ENCODE results near the gene NMT1. TPM values are rescaled to one million over a fixed set of nuclear protein-coding genes. Genes with fewer than 3 reads are reported as not detected.

The NMT1 gene
- total and polyA plus RNA-seq, 3 experiments from 2014 or later = 82.0 to 198 (median 189) TPM

DNA sequence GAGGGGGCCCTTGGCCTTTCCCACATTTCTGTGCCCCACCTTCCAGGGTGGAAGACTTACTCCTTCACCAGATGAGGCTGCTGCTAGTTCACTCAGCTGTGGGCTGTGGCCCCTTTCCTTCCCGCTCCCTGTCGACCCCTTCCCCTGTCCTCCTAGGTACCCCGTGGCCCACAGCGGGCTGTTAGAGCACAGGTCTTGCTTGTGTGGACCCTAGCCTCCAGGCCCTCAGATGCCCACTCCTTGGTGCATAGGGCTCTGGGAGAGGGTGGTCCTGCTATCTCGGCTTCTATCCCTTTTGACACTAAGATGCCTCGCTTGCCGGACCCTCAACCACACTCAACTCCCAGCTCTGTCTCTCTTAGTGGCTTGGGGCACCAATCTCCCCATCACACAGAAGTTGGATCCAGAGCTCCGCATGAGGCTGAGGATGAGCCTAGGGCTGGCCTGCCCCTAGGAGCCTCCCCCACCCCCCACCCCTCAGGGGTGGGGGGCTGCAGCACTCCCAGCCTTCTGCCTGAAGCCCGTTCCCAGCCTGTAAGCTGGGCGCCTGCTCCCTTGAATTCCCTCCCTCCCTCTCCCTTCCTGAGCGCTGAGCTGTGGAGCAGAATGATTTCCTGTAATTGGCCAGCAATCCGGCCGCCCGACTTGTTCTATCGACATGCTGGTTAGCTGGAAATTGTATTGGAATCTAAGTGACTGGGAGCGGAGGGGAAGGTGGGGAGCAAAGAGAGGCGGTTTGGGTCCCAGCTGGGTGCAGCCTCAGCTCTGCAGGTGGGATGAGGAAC, 40.6 kb upstream of the NMT1 start:
- Mint-ChIP-seq H3K9me3 (no peaks in the 10 kb centered on the region), H3K27me3 (peaks cover 22 to 46% of the 10 kb centered on the region in 2 donors), H3K4me3 (peak overlapping the region in 6 of 7 donors; percentile 55 to 76 (median 63)), H3K4me1 (peaks cover 13 to 21% (median 21%) of the 10 kb centered on the region in 3 donors), H3K27ac (peak overlapping the region in 1 of 8 donors; percentile 25), H3K36me3 (peaks cover 0 to 11% (median 2%) of the 10 kb centered on the region in 3 donors)
- Histone ChIP-seq H3K9me3 (ENCODE audit: low read length) (no peaks in the 10 kb centered on the region), H3K27me3 (ENCODE audit: insufficient read depth, low read length, poor library complexity, severe bottlenecking) (peaks cover 32% of the 10 kb centered on the region), H3K36me3 (ENCODE audit: insufficient read depth, low read length) (no peaks in the 10 kb centered on the region), H3K4me1 (ENCODE audit: insufficient read depth, low read length) (peaks cover 20% of the 10 kb centered on the region), H3K27ac (ENCODE audit: low read depth, low read length) (no peak overlapping the region), H3K4me3 (ENCODE audit: low read length) (no peak overlapping the region)
- ChIA-PET CTCF (interaction anchor here (0.7 to 5.4 kb wide), 15 partner anchors 11 to 246 kb away, joined by 3 to 45 read pairs (median 4); partner anchors contain the start of gene C1QL1), POLR2A (no interaction called here)
- DNase-seq = no peak

DNA sequence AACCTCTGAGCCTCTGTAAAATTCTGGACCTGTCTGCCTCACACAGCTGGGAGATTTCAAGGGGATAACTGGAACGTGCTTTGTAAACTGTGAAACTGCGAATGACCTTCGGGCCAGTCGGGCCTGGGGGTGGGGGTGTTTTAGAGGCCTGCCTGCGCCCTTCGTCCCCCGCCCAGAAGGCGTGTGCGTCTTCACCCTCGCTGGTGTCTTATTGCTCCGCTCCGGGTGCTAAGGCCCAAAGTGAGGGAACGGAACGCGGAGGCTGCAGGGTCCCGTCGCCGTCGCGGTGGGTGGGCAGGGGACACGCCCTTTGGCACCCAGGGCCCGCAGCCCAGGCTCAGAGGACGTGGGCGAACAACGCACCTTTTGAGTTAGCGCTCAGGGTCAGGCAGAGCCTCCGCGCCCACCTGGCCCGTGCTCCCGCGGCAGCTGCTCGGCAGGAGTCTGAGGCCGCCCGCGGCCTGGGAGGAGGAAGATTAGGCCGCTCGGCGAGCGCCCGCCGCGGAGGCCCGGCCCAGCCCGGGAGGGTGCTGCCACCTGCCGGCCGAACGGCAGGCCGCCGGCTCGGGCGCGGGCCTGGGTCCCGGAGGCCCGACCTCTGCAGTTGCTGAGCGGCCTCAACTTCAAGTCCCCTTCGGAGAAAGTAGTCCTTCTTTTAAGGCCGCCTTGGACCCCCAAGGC, 39.4 kb upstream of the NMT1 start:
- POLR2A ChIA-PET = no interaction called here
- CTCF ChIA-PET = interaction anchor here (0.7 to 5.4 kb wide), 23 partner anchors 9 to 256 kb away, joined by 3 to 45 read pairs (median 4); partner anchors contain the start of genes C1QL1, EFTUD2 and NMT1
- Histone ChIP-seq H3K4me3 (ENCODE audit: low read length) (no peak overlapping the region), H3K27me3 (ENCODE audit: insufficient read depth, low read length, poor library complexity, severe bottlenecking) (peaks cover 32% of the 10 kb centered on the region), H3K27ac (ENCODE audit: low read depth, low read length) (no peak overlapping the region), H3K36me3 (ENCODE audit: insufficient read depth, low read length) (no peaks in the 10 kb centered on the region), H3K4me1 (ENCODE audit: insufficient read depth, low read length) (peaks cover 20% of the 10 kb centered on the region), H3K9me3 (ENCODE audit: low read length) (no peaks in the 10 kb centered on the region)
- Mint-ChIP-seq H3K4me3 (peak overlapping the region; percentile 12 to 74 (median 62)), H3K9me3 (no peaks in the 10 kb centered on the region), H3K27me3 (peaks cover 19 to 37% of the 10 kb centered on the region in 2 donors), H3K4me1 (peaks cover 13 to 21% (median 21%) of the 10 kb centered on the region in 3 donors), H3K27ac (peak overlapping the region in 1 of 8 donors; percentile 84), H3K36me3 (peaks cover 0 to 15% (median 2%) of the 10 kb centered on the region in 3 donors)
- DNase-seq = peak; percentile 48 to 67 (median 57)

DNA sequence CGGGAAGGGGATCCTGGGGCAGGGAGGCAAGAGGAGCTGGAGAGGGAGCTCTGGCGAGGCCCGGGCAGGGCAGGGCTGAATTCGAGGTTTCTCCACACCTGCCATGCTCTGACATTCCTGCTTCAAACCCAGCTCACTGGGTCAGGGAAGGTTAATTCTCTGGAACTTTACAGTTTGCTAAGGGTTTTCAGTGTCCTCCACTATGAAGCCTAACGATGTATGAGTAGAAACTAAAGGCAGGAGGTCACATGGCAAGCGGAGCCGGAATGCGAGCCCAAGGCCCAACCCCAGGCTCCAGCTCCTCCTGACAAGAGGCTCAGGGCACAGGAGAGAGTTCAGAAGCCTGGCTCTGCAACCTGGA, 38.8 kb upstream of the NMT1 start:
- H3K4me1 Mint-ChIP-seq = peaks cover 13 to 21% (median 21%) of the 10 kb centered on the region in 3 donors
- ChIA-PET CTCF (interaction anchor here (0.8 to 5.4 kb wide), 18 partner anchors 9 to 257 kb away, joined by 3 to 45 read pairs (median 4); partner anchors contain the start of genes EFTUD2 and NMT1), POLR2A (no interaction called here)
- H3K36me3 Mint-ChIP-seq = peaks cover 0 to 20% (median 2%) of the 10 kb centered on the region in 3 donors
- H3K4me3 ChIP-seq (ENCODE audit: low read length) = no peak overlapping the region
- peaks cover 32% of the 10 kb centered on the region for H3K27me3 ChIP-seq (ENCODE audit: insufficient read depth, low read length, poor library complexity, severe bottlenecking)
- no peak overlapping the region for H3K27ac Mint-ChIP-seq
- no peaks in the 10 kb centered on the region for H3K9me3 ChIP-seq (ENCODE audit: low read length)
- H3K27ac ChIP-seq (ENCODE audit: low read depth, low read length) = no peak overlapping the region
- peaks cover 19 to 34% of the 10 kb centered on the region in 2 donors for H3K27me3 Mint-ChIP-seq
- no peaks in the 10 kb centered on the region for H3K36me3 ChIP-seq (ENCODE audit: insufficient read depth, low read length)
- no peaks in the 10 kb centered on the region for H3K9me3 Mint-ChIP-seq
- H3K4me3 Mint-ChIP-seq = no peak overlapping the region
- H3K4me1 ChIP-seq (ENCODE audit: insufficient read depth, low read length) = peaks cover 20% of the 10 kb centered on the region
- no peak for DNase-seq

DNA sequence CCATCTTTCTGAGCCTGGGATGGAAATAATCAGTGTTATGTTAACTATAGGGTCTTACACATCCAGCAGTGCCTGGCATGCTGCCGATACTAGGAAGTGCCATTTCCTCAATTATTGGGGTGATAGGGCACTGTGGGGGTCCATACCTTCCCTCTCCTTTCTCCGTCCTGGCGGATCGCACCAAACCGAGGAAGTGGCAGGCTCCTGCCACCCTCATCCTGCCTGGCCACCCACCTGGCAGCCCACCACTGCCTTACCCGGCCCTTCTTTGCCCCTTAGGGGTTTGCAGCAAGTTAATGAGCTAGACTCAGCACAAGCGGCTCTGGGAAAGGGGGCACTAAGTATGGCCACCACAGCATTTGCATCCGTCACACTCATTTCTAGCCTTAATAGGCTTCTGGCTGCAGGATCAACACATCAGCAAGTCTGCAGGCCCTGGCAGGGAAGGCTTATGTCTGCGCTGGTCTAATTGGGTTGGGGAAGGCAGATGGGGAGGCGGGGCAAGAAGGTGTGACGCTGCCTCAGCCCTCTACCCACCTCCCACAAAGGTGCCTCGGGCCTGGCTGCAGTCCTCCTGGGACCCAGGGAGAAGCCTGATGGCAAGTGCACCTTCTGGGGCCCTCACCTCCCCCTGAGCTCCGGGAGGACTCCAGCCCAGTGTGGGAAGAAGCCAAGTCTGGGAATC, 38.3 kb upstream of the NMT1 start:
- Histone ChIP-seq H3K27ac (ENCODE audit: low read depth, low read length) (no peak overlapping the region), H3K9me3 (ENCODE audit: low read length) (no peaks in the 10 kb centered on the region), H3K4me3 (ENCODE audit: low read length) (no peak overlapping the region), H3K27me3 (ENCODE audit: insufficient read depth, low read length, poor library complexity, severe bottlenecking) (peaks cover 29% of the 10 kb centered on the region), H3K4me1 (ENCODE audit: insufficient read depth, low read length) (peaks cover 20% of the 10 kb centered on the region), H3K36me3 (ENCODE audit: insufficient read depth, low read length) (no peaks in the 10 kb centered on the region)
- no peaks in the 10 kb centered on the region for H3K9me3 Mint-ChIP-seq
- H3K27ac Mint-ChIP-seq = peak overlapping the region in 1 of 8 donors; percentile 74
- no peak for DNase-seq
- no peak overlapping the region for H3K4me3 Mint-ChIP-seq
- ChIA-PET POLR2A (no interaction called here), CTCF (interaction anchor here (0.8 to 5.4 kb wide), 17 partner anchors 9 to 257 kb away, joined by 3 to 45 read pairs (median 4); partner anchors contain the start of gene NMT1)
- H3K4me1 Mint-ChIP-seq = peaks cover 13 to 21% (median 21%) of the 10 kb centered on the region in 3 donors
- H3K36me3 Mint-ChIP-seq = peaks cover 0 to 22% (median 2%) of the 10 kb centered on the region in 3 donors
- peaks cover 19 to 33% of the 10 kb centered on the region in 2 donors for H3K27me3 Mint-ChIP-seq

DNA sequence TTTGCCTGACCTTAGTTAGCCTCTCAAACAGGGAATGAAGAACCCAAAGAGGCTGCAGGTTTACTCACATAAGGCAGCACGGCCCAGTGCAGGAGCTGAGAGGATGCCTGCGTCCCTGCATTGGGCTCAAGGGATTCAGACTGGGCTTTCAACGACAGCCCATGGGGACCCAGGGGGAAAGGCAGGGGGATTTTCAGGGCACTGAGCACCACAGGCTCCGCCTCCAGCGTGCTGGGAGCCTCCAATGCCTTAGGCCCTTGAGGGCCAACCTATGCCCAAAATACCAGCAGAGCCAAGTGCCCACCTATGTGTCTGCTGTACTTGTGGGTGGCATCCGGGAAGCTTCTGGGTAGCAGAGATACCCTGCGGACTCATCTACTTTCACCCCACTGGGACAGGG, 32.0 kb upstream of the NMT1 start:
- ChIA-PET POLR2A (no interaction called here), CTCF (no interaction called here)

DNA sequence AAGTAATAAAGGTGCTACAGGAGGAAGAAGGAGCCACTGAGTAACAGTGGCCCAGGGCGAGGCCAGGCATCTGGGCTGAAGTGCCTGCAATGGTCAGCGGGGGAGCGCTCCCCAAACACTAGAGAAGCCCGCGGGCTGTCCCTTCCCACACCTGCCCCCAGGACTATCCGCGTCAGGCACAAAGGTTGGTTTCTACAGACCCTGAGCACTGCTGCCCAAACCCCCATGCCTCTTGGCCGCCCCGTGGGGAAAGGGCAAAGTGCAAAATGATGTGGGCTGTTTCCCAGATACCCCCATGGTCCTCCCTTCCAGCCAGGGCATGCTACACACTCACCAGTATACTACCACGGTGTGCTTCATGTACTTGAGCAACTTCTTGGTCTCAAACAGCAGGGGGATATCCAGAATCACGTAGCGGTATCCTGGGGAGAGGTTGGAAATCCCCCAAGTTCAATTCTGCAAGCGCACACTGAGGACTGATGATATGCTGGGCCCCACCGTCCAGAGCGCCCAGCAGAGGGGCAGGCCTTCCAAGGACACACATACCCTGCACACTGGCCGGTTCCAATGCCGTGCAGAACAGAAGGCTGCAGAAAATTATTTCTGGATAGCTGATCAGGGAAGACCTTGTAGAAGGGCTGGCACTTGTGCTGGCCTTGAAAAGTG, 31.2 kb upstream of the NMT1 start:
- POLR2A ChIA-PET = no interaction called here
- Histone ChIP-seq H3K27me3 (ENCODE audit: insufficient read depth, low read length, poor library complexity, severe bottlenecking) (no peaks in the 10 kb centered on the region), H3K4me1 (ENCODE audit: insufficient read depth, low read length) (no peaks in the 10 kb centered on the region), H3K9me3 (ENCODE audit: low read length) (no peaks in the 10 kb centered on the region), H3K4me3 (ENCODE audit: low read length) (no peak overlapping the region), H3K36me3 (ENCODE audit: insufficient read depth, low read length) (peaks cover 29% of the 10 kb centered on the region), H3K27ac (ENCODE audit: low read depth, low read length) (no peak overlapping the region)
- no peak overlapping the region for H3K27ac Mint-ChIP-seq
- CTCF ChIA-PET = no interaction called here
- H3K36me3 Mint-ChIP-seq = peaks cover 4 to 69% (median 12%) of the 10 kb centered on the region in 3 donors
- H3K27me3 Mint-ChIP-seq = no peaks in the 10 kb centered on the region
- DNase-seq = no peak
- H3K4me3 Mint-ChIP-seq = no peak overlapping the region
- H3K9me3 Mint-ChIP-seq = no peaks in the 10 kb centered on the region
- no peaks in the 10 kb centered on the region for H3K4me1 Mint-ChIP-seq

More for the DNA sequence above, 32.0 kb upstream of the NMT1 start:
- Histone ChIP-seq H3K27me3 (ENCODE audit: insufficient read depth, low read length, poor library complexity, severe bottlenecking) (no peaks in the 10 kb centered on the region), H3K36me3 (ENCODE audit: insufficient read depth, low read length) (peaks cover 25% of the 10 kb centered on the region), H3K4me1 (ENCODE audit: insufficient read depth, low read length) (no peaks in the 10 kb centered on the region), H3K27ac (ENCODE audit: low read depth, low read length) (no peak overlapping the region), H3K9me3 (ENCODE audit: low read length) (no peaks in the 10 kb centered on the region), H3K4me3 (ENCODE audit: low read length) (no peak overlapping the region)
- H3K27ac Mint-ChIP-seq = no peak overlapping the region
- H3K4me1 Mint-ChIP-seq = no peaks in the 10 kb centered on the region
- no peak for DNase-seq
- H3K9me3 Mint-ChIP-seq = no peaks in the 10 kb centered on the region
- H3K4me3 Mint-ChIP-seq = no peak overlapping the region
- peaks cover 4 to 65% (median 11%) of the 10 kb centered on the region in 3 donors for H3K36me3 Mint-ChIP-seq
- H3K27me3 Mint-ChIP-seq = no peaks in the 10 kb centered on the region

DNA sequence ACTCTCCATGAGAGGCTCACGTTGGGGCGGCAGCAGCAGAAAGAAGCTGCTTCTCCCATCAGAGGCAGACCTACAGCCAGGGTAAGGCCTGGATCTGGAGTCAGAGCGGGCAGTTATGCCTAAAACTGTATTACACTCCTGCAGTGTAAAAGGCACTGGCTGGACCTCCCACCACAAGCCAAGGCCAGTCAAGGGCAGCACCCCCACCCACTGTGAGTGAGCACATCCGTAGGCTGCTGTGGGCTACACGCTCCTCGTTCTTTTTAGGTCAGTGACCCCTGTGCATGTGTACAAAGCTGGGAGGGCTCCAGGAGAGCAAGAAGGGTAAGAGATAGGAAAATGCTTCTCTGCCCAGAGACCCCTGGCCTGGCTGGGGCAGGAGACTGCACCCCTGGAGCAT, 30.4 kb upstream of the NMT1 start:
- Histone ChIP-seq H3K4me1 (ENCODE audit: insufficient read depth, low read length) (no peaks in the 10 kb centered on the region), H3K9me3 (ENCODE audit: low read length) (no peaks in the 10 kb centered on the region), H3K4me3 (ENCODE audit: low read length) (no peak overlapping the region), H3K27ac (ENCODE audit: low read depth, low read length) (no peak overlapping the region), H3K27me3 (ENCODE audit: insufficient read depth, low read length, poor library complexity, severe bottlenecking) (no peaks in the 10 kb centered on the region), H3K36me3 (ENCODE audit: insufficient read depth, low read length) (peaks cover 29% of the 10 kb centered on the region)
- no peak overlapping the region for H3K27ac Mint-ChIP-seq
- H3K4me1 Mint-ChIP-seq = no peaks in the 10 kb centered on the region
- POLR2A ChIA-PET = interaction anchor here (0.6 kb wide), 1 partner anchor 25 kb away, joined by 4 read pairs; no protein-coding TSS in a partner anchor
- peaks cover 4 to 69% (median 12%) of the 10 kb centered on the region in 3 donors for H3K36me3 Mint-ChIP-seq
- no peak overlapping the region for H3K4me3 Mint-ChIP-seq
- CTCF ChIA-PET = interaction anchor here (2.2 kb wide), 1 partner anchor 9 kb away, joined by 4 read pairs; no protein-coding TSS in a partner anchor
- H3K27me3 Mint-ChIP-seq = no peaks in the 10 kb centered on the region
- no peaks in the 10 kb centered on the region for H3K9me3 Mint-ChIP-seq
- no peak for DNase-seq

Data from CD8-positive, alpha-beta memory T cell (primary cell).